Measurements from ENCODE around the gene NTNG1.

Gene NTNG1

DNA sequence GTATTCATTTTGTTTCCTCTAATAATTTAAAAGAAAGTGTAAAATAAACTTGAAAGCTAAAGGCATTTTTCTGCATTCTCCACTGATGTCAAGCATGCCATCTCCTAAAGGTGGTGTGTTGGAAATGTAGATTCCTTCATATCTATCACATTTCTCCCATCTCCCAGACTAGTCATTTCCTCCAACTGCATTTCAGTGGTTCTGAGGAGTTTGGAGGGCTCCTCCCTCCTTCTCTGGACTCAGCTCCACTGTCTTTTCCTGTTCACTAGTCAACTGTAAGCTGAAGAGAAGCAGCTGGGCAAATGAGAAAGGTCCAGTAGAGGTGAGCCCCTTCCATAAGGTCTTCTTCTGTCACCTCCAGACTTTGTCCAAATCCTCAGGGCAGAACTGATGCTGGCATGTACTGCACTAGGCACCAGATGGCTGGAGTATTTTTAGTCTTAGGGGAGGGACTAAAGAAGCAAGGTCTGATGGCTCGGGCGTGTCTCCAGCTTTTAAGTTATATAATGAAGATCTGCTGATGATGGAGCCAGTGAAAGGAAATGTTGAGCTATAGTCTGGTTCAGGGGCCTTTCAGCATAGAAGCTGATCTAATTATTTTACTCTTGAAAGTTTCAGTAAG lies 186.1 kb downstream of the NTNG1 start:
- DNase-seq, result no peak

DNA sequence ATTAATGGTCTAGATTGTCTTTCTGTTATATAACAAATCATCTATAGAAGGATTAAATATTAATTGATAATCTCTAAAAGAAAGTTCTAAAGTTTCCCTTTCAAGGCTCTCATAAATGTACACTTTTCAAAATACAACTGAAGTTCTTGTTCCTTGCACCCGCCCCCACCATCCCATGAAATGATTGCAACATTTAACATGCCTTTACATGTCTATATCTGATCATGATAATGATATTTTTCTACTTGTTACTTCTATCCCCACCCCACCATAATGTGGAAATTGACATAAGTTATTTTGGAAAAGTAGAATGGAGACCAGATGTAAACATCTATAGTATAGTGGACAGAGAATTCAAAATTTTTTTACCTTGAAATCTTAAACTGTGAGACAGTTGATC lies 186.6 kb downstream of the NTNG1 start:
- no peak for TF ChIP-seq POLR2A (IDR thresholded peaks at IDR 0.05; ENCODE audit: low read length)
- TF ChIP-seq GATA1 (IDR thresholded peaks at IDR 0.05; ENCODE audit: low read depth, low read length), result no peak
- DNase-seq, result no peak

More for the DNA sequence above, 186.1 kb downstream of the NTNG1 start:
- TF ChIP-seq POLR2A (IDR thresholded peaks at IDR 0.05; ENCODE audit: low read length) (no peak), GATA1 (IDR thresholded peaks at IDR 0.05; ENCODE audit: low read depth, low read length) (no peak)

DNA sequence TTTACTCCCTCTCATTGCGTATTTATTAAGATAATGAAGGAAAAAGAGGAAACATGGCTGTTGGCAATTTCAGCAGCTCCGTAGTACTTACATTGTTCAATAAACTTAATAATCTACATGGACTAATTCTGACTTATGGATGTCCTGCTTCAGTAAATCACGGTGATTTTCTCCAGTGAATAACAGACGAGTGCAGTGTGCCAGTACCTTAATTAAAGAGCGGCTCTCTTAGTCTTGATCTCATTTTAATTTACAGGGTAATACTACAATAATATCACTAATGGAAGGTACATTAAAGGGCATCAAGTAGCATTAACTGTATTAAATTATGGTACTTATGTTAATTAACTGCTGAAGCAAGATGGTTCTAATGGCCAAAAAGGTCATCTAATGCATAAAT lies 187.2 kb downstream of the NTNG1 start:
- DNase-seq, result no peak
- TF ChIP-seq POLR2A (IDR thresholded peaks at IDR 0.05; ENCODE audit: low read length), result no peak
- TF ChIP-seq GATA1 (IDR thresholded peaks at IDR 0.05; ENCODE audit: low read depth, low read length), result no peak

DNA sequence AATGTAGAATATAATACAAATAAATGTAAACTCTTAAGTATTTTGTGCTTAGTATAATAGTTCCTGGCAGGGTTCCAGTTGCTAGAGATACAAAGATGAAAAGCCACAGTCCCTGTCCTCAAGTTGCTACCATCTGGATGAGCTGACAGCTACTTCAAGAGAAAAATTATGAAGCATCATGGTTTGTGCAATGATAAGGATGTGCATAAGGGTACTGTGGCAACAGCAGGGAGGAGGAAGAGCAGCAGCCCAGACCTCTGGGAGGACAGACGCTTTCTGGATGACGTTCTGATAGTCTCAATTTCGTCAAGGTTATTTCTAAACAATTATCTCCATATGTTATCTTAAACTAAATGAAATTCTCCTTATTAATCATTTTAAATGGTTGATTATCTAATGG lies 198.9 kb downstream of the NTNG1 start:
- no peak for TF ChIP-seq POLR2A (IDR thresholded peaks at IDR 0.05; ENCODE audit: low read length)
- TF ChIP-seq GATA1 (IDR thresholded peaks at IDR 0.05; ENCODE audit: low read depth, low read length), result no peak

DNA sequence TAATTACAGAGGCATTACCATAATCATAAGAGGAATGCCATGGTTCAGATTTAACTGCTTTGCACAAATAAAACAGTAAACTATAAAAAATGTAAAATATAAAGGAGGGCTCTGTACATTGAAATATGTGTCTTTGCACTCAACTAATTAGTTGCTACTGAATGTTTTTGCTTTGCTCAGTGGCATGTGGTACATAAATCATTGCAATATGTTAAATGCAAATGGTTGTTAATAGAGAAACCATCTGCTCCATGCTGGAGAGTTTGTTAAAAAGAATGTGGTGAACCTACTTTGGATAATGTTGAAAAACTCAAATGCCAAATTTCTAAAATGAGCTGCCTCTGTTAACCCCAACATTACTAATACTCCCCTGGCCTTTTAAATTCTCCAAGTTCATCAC lies 201.5 kb downstream of the NTNG1 start:
- no peak for TF ChIP-seq POLR2A (IDR thresholded peaks at IDR 0.05; ENCODE audit: low read length)
- TF ChIP-seq GATA1 (IDR thresholded peaks at IDR 0.05; ENCODE audit: low read depth, low read length), result no peak
- no peak for DNase-seq

More for the DNA sequence above, 198.9 kb downstream of the NTNG1 start:
- DNase-seq, result no peak

DNA sequence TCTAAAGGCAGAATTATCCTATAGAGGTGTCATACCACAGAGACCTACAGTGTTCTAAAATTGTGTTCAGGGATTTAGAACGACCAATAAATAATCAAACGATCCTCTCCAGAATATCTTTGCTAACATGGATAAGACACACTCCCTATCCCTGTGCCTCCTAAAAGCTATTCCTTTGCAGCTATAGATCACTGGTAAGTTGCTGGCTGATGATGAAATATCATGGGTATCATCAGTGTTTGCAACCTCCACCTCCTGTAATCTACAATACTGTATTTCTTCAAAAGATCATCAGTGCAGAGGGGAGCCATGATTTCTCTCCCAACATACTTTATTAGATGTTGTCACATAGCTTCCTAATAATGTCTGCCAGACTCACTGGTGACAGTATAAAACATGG lies 201.9 kb downstream of the NTNG1 start:
- TF ChIP-seq GATA1 (IDR thresholded peaks at IDR 0.05; ENCODE audit: low read depth, low read length) (no peak), POLR2A (IDR thresholded peaks at IDR 0.05; ENCODE audit: low read length) (no peak)

DNA sequence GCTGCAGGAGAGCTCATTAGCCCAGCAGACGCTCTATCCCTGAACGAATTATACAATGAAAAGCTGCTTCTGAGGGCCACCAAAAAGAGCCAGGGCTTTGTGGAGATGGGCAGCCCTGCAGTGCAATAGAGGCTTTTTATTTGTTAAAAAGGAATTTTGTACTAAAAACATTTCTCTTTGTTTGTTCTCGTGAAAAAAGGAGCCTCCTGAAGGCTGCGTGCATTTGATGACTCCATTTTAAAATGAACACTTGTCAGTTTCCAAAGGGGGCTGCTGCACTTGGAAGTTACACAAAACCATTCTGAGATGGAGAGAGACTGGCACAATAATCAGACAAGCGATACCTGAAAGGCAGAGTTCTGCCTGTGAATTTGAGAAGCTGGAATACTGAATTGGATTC lies 202.8 kb downstream of the NTNG1 start:
- DNase-seq, result no peak
- TF ChIP-seq GATA1 (IDR thresholded peaks at IDR 0.05; ENCODE audit: low read depth, low read length) (no peak), POLR2A (IDR thresholded peaks at IDR 0.05; ENCODE audit: low read length) (no peak)

More for the DNA sequence above, 201.9 kb downstream of the NTNG1 start:
- DNase-seq, result no peak

DNA sequence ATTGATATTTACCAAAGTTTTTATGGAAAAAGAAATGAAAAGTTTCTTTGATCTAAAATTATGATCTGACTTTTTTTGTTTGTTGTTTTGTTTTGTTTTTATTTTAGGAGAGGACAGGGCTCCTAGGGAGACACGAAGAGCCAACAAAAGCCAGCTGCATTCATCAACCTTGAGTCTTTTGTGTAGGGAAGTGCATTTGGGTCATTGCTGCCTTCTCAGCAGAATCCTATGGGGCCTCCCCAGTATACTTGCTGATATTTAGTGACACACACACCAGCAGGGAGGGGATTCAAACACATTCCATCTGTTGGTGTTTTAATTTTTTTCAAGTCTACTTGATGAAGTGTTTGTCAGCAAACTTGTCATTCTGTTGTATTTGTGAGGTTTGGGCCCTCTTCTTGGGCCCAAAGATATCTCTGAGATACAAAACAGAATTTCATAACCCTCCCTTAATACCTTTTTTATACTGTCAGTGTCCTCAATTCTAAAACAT lies 203.5 kb downstream of the NTNG1 start:
- DNase-seq, result no peak

DNA sequence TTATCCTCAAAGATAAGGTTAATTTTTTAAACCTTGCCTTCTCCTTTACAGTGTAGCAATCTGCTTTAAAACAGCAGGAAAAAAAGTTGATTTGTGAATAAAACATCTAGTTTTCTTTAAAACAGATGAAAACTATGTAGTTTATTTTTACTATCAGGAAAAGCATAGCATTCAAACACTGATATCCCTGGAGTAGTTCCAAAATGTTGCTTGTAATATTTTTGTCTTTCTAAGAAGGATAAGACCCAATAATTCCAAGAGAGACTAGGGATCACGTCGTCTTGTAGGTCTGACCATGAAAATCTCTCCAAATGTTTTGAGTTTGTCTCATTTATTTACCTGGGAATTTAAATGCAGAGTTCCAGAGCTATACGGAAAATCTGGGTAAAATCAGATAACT lies 204.0 kb downstream of the NTNG1 start:
- TF ChIP-seq POLR2A (IDR thresholded peaks at IDR 0.05; ENCODE audit: low read length) (no peak), GATA1 (IDR thresholded peaks at IDR 0.05; ENCODE audit: low read depth, low read length) (no peak)
- no peak for DNase-seq

More for the DNA sequence above, 203.5 kb downstream of the NTNG1 start:
- TF ChIP-seq GATA1 (IDR thresholded peaks at IDR 0.05; ENCODE audit: low read depth, low read length) (no peak), POLR2A (IDR thresholded peaks at IDR 0.05; ENCODE audit: low read length) (no peak)

DNA sequence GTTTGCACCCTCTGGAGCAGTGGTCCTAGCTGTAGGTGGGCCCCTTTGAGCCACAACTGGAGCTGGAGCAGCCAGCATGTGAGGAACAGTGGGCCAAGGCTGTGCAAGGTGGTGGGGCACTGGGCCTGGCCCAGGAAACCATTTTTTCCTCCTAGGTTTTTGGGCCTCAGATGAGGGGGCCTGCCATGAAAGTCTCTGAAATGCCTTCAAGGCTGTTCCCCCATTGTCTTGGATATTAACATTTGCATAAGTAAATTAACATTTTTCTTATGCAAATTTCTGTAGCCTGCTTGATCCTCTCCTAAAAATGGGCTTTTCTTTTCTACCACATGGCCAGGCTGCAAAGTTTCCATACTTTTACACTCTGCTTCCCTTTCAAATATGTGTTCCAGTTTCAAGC lies 212.0 kb downstream of the NTNG1 start:
- no peak for TF ChIP-seq POLR2A (IDR thresholded peaks at IDR 0.05; ENCODE audit: low read length)
- no peak for TF ChIP-seq GATA1 (IDR thresholded peaks at IDR 0.05; ENCODE audit: low read depth, low read length)
- no peak for DNase-seq

DNA sequence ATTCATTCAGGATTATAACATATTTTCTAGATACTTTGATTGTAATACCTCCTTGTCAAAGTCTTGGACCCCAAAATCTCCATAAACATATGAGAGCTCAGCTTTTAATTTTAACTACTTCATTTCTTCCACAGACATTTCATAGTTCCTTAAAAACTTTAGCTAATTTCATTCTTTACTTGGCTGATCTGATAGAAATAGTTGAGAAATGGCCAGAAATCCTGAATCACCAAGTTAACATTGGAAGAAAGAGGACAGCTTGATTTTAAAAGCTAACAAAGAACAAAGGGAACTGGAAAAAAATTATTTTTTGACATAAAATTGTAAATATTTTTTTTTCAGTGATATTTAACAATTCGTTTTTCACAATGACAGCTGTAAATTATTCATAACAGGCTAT lies 216.5 kb downstream of the NTNG1 start:
- no peak for DNase-seq
- TF ChIP-seq POLR2A (IDR thresholded peaks at IDR 0.05; ENCODE audit: low read length) (no peak), GATA1 (IDR thresholded peaks at IDR 0.05; ENCODE audit: low read depth, low read length) (no peak)

DNA sequence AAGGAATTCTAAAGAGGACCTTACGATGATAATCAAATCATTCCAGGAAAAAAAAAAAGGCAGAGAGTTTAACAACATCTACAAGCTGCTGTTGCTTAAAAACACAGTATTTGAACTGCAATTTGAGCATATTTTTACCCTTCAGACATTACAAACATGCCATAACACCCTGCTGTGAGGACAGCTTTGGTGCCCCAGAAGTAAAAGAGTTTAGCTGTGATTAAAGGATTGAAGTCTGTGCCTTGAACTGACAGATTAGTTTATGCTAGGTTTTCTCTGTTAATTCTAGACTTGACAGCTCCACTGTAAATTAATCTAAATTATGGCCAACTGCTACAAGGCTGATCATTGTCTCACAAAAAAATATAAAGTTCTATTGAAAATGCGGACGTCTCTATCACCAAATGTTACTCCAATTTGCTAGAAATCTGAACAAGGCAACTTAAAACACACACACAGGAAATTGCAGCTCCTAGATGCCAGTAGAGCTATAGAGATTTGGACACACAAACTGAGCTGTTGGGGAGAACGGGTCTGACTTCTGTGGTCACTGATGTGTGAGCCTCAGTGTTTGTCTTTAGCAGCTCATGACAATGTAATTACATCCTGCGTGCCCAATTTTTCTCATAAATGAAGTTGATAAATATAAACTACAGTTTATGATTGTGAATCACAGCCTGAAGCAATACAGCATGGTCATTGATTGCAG lies 217.9 kb downstream of the NTNG1 start:
- TF ChIP-seq POLR2A (IDR thresholded peaks at IDR 0.05; ENCODE audit: low read length) (no peak), GATA1 (IDR thresholded peaks at IDR 0.05; ENCODE audit: low read depth, low read length) (no peak)

DNA sequence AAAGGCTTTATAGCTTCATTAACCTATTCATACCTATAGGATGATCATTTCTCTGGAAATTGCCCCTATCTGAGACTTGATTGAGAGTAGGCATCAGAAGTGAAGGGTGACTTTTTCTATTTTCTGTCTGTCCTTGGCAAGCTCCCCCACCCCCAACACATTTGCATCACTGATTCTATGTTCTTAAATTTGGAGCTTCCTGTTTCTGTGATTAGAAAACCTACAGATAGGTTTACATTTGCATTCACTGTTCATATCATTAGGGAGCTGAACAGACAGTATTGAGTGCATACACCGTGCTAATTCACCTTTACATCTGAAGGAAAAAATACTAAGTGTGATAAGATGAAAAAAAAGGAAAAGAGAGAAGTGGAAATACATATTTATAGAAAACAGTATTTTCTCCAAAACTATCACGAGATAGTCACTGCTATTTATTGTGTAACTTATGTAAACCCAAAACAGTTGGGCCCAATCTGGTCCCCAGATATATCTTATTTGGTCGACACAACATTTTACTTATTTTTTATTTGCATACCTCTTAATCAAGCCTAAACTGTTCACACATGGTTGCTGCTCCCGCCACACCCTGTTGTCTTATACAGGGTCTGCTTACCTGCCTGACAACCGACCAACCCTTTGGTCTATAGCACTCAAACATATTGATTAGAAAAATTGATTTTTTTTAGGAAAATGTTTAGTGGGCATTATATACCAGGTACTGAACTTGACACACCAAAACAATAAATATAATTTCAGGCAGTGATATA lies 218.8 kb downstream of the NTNG1 start:
- DNase-seq, result no peak
- no peak for TF ChIP-seq POLR2A (IDR thresholded peaks at IDR 0.05; ENCODE audit: low read length)
- no peak for TF ChIP-seq GATA1 (IDR thresholded peaks at IDR 0.05; ENCODE audit: low read depth, low read length)

More for the DNA sequence above, 217.9 kb downstream of the NTNG1 start:
- no peak for DNase-seq

DNA sequence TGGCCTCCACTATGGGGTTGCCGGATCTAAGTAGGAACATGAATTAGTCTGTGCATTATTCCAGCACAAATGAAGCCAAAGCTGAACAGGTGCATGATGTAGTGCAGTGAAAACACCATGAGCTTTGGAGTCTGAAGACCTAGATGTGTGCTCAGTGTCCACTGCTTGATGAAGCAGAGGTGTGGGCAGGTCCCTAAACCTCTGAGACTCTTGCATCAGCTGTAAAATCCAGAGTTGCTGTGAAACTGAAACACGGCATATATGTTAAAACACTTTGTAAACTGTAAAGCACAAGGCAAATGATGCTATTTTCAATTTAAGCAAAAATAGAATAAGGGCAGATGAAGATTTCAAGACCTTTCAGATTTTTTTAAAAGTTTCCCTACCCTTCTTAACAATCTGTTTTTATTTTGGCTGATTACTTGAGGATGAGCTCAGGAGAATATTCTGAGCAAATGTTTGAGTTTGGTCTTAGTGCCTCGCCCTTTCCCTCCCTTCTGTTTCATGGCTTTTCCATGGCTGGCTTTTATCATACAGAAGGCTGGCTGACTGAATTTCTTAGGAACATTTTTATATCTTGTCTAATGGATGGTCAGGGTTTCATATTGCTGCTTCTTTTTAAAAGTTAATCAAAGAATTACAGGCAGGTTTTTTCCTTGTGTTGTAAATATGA lies 221.8 kb downstream of the NTNG1 start:
- TF ChIP-seq POLR2A (IDR thresholded peaks at IDR 0.05; ENCODE audit: low read length), result no peak
- no peak for TF ChIP-seq GATA1 (IDR thresholded peaks at IDR 0.05; ENCODE audit: low read depth, low read length)
- DNase-seq, result no peak

Data from erythroblast (primary cell).